Heart right ventricle (tissue), 16 donors: Measurements from ENCODE around the gene CD99. TPM values are rescaled to one million over a fixed set of nuclear protein-coding genes. Genes with fewer than 3 reads are reported as not detected.
"Not testable (repeated sequence)": the region's sequence is repeated elsewhere in the genome, so short reads cannot be mapped to it uniquely, and the experiment has no call there.

Source experiments
- ATAC-seq, 8 donors: fragments of 200-7000 bp; cut with Tn5 transposase; one replicate each; pipeline ENCODE4 v1.9.1; 2020; ENCODE audit warnings: mild to moderate bottlenecking in 8 of 8, moderate library complexity in 8 of 8, moderate number of reproducible peaks in 1 of 8
- DNase-seq, 2 donors: peaks; one replicate each; pipeline ENCODE4 v3.0.0-alpha.2; 2020
- H3K27ac ChIP-seq, 10 donors: fragments of 200-600 bp; sonication (generic) in 2 of 10; one replicate each; pipeline versions ENCODE4 v1.5.0 to v1.8.0; 2020 to 2022; ENCODE audit warnings: mild to moderate bottlenecking in 3 of 10
- H3K27me3 ChIP-seq, 7 donors: fragments of 200-600 bp; one replicate each; pipeline ENCODE4 v1.8.0; 2021 to 2022; ENCODE audit warnings: mild to moderate bottlenecking in 2 of 7
- H3K36me3 ChIP-seq, 9 donors: fragments of 200-600 bp; sonication (generic) in 1 of 9; one replicate each; pipeline versions ENCODE4 v1.5.0 to v1.8.0; 2020 to 2022; ENCODE audit warnings: mild to moderate bottlenecking in 2 of 9
- H3K4me1 ChIP-seq, 9 donors: fragments of 200-600 bp; sonication (generic) in 1 of 9; one replicate each; pipeline versions ENCODE4 v1.5.0 to v1.8.0; 2020 to 2022; ENCODE audit warnings: mild to moderate bottlenecking in 4 of 9
- H3K4me3 ChIP-seq, 10 donors: fragments of 200-600 bp; sonication (generic) in 2 of 10; one replicate each; pipeline versions ENCODE4 v1.5.0 to v1.8.0; 2020 to 2022; ENCODE audit warnings: mild to moderate bottlenecking in 7 of 10, moderate library complexity in 2 of 10
- H3K9me3 ChIP-seq, 11 donors: fragments of 200-600 bp in 10 of 11; sonication (generic) in 2 of 11; one replicate each; pipeline versions ENCODE4 v1.5.0 to v1.8.0; 2013 to 2022; ENCODE audit warnings: mild to moderate bottlenecking in 2 of 11, control low read depth in 1 of 11, moderate library complexity in 1 of 11
- CTCF ChIP-seq, 9 donors: fragments of 200-600 bp; sonication (generic) in 2 of 9; IDR thresholded peaks; one replicate each; pipeline versions ENCODE4 v1.5.0 to v1.8.0; 2021 to 2022; ENCODE audit warnings: antibody characterized with exemption in 9 of 9, mild to moderate bottlenecking in 5 of 9, moderate library complexity in 1 of 9
- WGBS, 2 donors: extraction: QIAGEN DNeasy Blood & Tissue Kit; methylation state at CpG; one replicate each; pipeline ENCODE4 v1.1.7; 2013; ENCODE audit warnings: inconsistent platforms in 1 of 2; 5-methylcytosine and 5-hydroxymethylcytosine counted together
- intact Hi-C, 10 donors: fragments of 100-400 bp; cut with DNase I; formaldehyde crosslinking; loops; one replicate each; pipeline versions ENCODE4 v1.11.1 to v1.14.2; 2022
- polyA plus RNA-seq, 2 donors: library from polyadenylated mRNA; stranded (reverse); fragments of 200-250 nt; gene quantifications; one replicate each; pipeline ENCODE4 v1.2.3, GENCODE V29; 2013
- total RNA-seq, 10 donors: library from RNA; stranded (reverse); fragmentation: NEBNext Ultra II Directional in 3 of 10; extraction: Animal tissue kit (Norgen Biotek cat#: 25700) in 3 of 10; gene quantifications; one replicate each; pipeline versions ENCODE4 v1.2.1 to v1.2.4, GENCODE V29; 2021 to 2023
- donor health status: Arrhythmogenic right ventricular cardiomyopathy.
- donor health status: ischemic (EF 13 %, LVEDD 7.1; RV severe dilation, severe dysfunction).
- donor health status: healthy with polysubstance abuse.
- donor health status: DM: no; HTN: yes; CAD: no.
- donor health status: DM: no; HTN: no; CAD: no.
- donor health status: ischemic (EF 25% LVEDD 6.9; RV normal size, moderate dysfunction).
- donor health status: ischemic (EF 25% LVEDD 5.7; RV mildly dilated, moderate dysfunction).
- donor health status: healthy.
- donor health status: DM: yes; HTN: yes; CAD: no.
- donor health status: Ischemic cardiomyopathy.
- donor health status: ischemic (EF 35%, LVEDD 5.7; RV mildly dilated, moderate dysfunction).
- donor health status: nonischemic (EF 11% LVEDD 7.7; RV severe dilation, severe dysfunction).
- donor health status: DM: yes; HTN: yes; CAD: no.
- donor health status: PGD.
- donor health status: ischemic (EF 29% LVEDD 5.4; RV normal size, mild dysfunction).
- donor health status: nonischemic (EF 23%, LVEDD 6.1; RV moderate dilation, normal function).

The CD99 gene
- total and polyA plus RNA-seq, 12 donors: 202 to 419 (median 261) TPM

- no peak for TF ChIP-seq CTCF (IDR thresholded peaks at IDR 0.05)
- no peak for ATAC-seq
- 94 to 95% methylated on average over 12 of the region's 12 CpGs for WGBS, 2 donors
Measured at GRCh38 chrX:2673611-2674010, 17.5 kb upstream of the CD99 start.

GRCh38 chrX:2675657-2676200 lies 15.4 kb upstream of the CD99 start:
- intact Hi-C loops, H3K27ac ChIP-seq, ATAC-seq, H3K36me3 ChIP-seq, H3K9me3 ChIP-seq, DNase-seq, H3K27me3 ChIP-seq, H3K4me3 ChIP-seq: not testable (repeated sequence)
- WGBS, 2 donors: 87 to 95% methylated on average over 7 of the region's 7 CpGs
- peaks cover 0 to 14% (median 0%) of the 10 kb centered on the region in 9 donors for H3K4me1 ChIP-seq

More at GRCh38 chrX:2673611-2674010, 17.5 kb upstream of the CD99 start:
- H3K27ac ChIP-seq: no peak overlapping the region
- H3K9me3 ChIP-seq: no peaks in the 10 kb centered on the region
- H3K4me1 ChIP-seq: peaks cover 0 to 11% (median 0%) of the 10 kb centered on the region in 9 donors
- no peaks in the 10 kb centered on the region for H3K27me3 ChIP-seq
- no peaks in the 10 kb centered on the region for H3K36me3 ChIP-seq
- intact Hi-C loops: no loop called here
- no peak overlapping the region for H3K4me3 ChIP-seq
- no peak for DNase-seq

GRCh38 chrX:2676794-2677675 lies 14.1 kb upstream of the CD99 start:
- no peak overlapping the region for H3K4me3 ChIP-seq
- no peak for ATAC-seq

GRCh38 chrX:2677764-2678163 lies 13.3 kb upstream of the CD99 start:
- no peak overlapping the region for H3K27ac ChIP-seq
- H3K4me1 ChIP-seq: peaks cover 0 to 14% (median 0%) of the 10 kb centered on the region in 9 donors
- no peaks in the 10 kb centered on the region for H3K36me3 ChIP-seq
- H3K9me3 ChIP-seq: no peaks in the 10 kb centered on the region
- DNase-seq: peak; percentile 69 to 74
- H3K4me3 ChIP-seq: no peak overlapping the region
- intact Hi-C loops: no loop called here
- no peaks in the 10 kb centered on the region for H3K27me3 ChIP-seq
- no peak for TF ChIP-seq CTCF (IDR thresholded peaks at IDR 0.05)
- ATAC-seq: peak; percentile 89 to 99 (median 91)
- WGBS, 2 donors: 68 to 76% methylated on average over 10 of the region's 10 CpGs

More at GRCh38 chrX:2676794-2677675, 14.1 kb upstream of the CD99 start:
- Histone ChIP-seq H3K9me3 (no peaks in the 10 kb centered on the region), H3K4me1 (peaks cover 0 to 14% (median 0%) of the 10 kb centered on the region in 9 donors), H3K27me3 (no peaks in the 10 kb centered on the region), H3K36me3 (no peaks in the 10 kb centered on the region), H3K27ac (no peak overlapping the region)
- TF ChIP-seq CTCF (IDR thresholded peaks at IDR 0.05): no peak
- WGBS, 2 donors: 81 to 87% methylated on average over 7 of the region's 7 CpGs
- intact Hi-C loops: no loop called here
- DNase-seq: no peak
